Activated T-helper 17 cell treated with anti-CD3 and anti-CD28 coated beads, Interleukin-2, amount 50 U/mL, for 72 hours (primary cell): Measurements from ENCODE around the gene SCTR. TPM values are rescaled to one million over a fixed set of nuclear protein-coding genes. Genes with fewer than 3 reads are reported as not detected.

Experiments used
- ATAC-seq: fragments of 150-1000 bp; cut with Tn5 transposase; replicated peaks from 2 replicates; pipeline ENCODE4 v1.10.0; 2021; ENCODE audit warnings: mild to moderate bottlenecking, moderate library complexity
- H3K27ac Mint-ChIP-seq: one replicate; pipeline ENCODE4 v1.8.0; 2022; ENCODE audit warnings: mixed read lengths
- H3K27me3 Mint-ChIP-seq: one replicate; pipeline ENCODE4 v1.8.0; 2022; ENCODE audit warnings: mixed read lengths
- H3K36me3 Mint-ChIP-seq: one replicate; pipeline ENCODE4 v1.8.0; 2022; ENCODE audit warnings: low read depth, mild to moderate bottlenecking, mixed read lengths
- H3K4me1 Mint-ChIP-seq: one replicate; pipeline ENCODE4 v1.8.0; 2022; ENCODE audit warnings: mixed read lengths
- H3K4me3 Mint-ChIP-seq: one replicate; pipeline ENCODE4 v1.8.0; 2022; ENCODE audit warnings: mild to moderate bottlenecking, mixed read lengths
- H3K9me3 Mint-ChIP-seq: one replicate; pipeline ENCODE4 v1.8.0; 2022; ENCODE audit warnings: mixed read lengths
- total RNA-seq, 2 donors: library from RNA; stranded (reverse); gene quantifications; one replicate each; pipeline ENCODE4 v1.2.3, GENCODE V29; 2022

The SCTR gene
- total RNA-seq, 2 donors from 2014 or later = not detected

DNA sequence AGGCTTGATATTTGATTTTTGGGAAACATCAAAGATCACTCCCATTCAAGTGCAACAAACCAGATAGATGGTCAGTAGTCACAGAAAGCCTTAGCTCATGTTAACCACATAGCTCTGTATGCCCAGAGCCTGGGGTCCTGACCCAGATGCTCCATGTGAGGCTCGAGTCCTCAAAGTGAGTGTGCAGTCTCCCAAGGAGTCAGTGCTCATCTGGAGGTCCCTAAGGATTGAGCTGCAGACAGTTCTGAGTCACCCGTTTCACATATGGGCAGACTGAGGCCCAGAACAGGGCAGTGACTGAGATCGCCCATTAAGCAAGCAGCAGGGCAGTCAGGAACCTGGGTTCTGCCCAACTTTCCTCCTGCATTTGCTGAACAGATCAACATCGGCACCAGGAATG, 83.4 kb downstream of the SCTR start:
- H3K27me3 Mint-ChIP-seq = peaks cover 13% of the 10 kb centered on the region
- H3K27ac Mint-ChIP-seq = no peak overlapping the region
- H3K4me1 Mint-ChIP-seq = no peaks in the 10 kb centered on the region
- H3K36me3 Mint-ChIP-seq = no peaks in the 10 kb centered on the region
- ATAC-seq = no peak
- no peaks in the 10 kb centered on the region for H3K9me3 Mint-ChIP-seq
- H3K4me3 Mint-ChIP-seq = no peak overlapping the region

DNA sequence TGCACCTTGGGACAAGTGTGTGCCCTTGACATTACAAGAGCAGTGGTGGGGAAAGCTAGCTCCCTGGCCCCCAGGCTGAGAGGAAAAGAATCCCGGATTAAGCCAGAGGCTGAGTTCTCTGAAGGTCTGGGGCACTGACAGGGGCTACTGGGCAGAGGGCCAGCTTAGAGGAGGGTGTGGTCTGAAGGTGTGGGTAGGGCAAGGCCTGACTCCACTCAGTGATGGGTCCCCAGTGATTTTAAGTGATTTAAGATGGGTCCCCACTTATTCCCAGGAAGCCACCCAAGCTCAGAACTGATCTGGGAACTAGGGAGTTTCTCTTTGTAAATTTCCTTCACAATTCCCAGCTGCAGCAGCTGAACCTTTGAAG, 83.8 kb downstream of the SCTR start:
- H3K36me3 Mint-ChIP-seq = no peaks in the 10 kb centered on the region
- no peak for ATAC-seq
- H3K27me3 Mint-ChIP-seq = peaks cover 13% of the 10 kb centered on the region

DNA sequence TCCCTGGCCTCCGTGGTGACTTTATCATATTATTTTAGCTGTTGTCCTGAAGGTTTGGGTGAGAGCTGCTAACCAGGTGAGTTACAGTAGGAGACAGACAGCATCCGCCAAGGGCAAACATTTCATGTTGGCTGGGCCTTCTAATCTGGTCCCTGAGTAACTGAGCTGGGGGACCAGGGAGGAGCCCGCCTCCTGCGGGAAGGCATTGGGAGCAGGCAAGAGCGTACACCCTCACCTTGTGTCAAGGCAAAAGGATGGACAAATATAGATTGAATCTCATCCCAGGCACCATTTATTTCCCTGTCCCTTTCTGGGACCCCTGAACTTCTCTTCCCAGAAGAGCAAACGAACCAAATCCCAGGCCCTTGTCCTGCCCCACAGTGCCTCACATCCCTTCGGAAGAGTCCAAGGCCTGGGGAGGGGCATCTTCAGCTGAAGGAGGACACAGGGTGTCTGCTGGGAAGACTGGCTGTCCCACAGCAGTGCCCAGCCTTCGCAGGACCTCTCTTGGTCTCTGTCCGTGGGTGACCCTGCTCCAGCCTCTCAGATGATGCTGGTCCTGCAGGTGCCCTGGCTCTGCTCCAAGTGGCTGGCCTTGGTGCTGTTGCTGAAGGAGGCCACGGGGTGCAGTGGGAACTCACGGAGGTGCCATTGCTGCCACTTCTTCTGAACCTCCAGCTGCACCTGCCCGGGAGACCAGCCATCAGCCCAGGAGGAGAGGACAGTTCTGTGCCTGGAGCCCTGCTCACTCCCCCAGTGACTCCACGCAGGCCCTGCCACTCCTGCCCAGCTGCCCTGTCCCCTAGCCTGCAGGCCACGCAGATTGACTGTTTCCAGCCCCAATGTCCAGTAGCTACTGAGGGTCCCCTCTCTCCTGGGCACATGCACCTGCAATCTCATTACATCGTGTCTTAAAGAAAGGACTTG, 84.4 kb downstream of the SCTR start:
- H3K9me3 Mint-ChIP-seq = no peaks in the 10 kb centered on the region
- H3K4me3 Mint-ChIP-seq = no peak overlapping the region
- H3K36me3 Mint-ChIP-seq = no peaks in the 10 kb centered on the region
- no peak for ATAC-seq
- H3K4me1 Mint-ChIP-seq = no peaks in the 10 kb centered on the region
- H3K27ac Mint-ChIP-seq = no peak overlapping the region
- H3K27me3 Mint-ChIP-seq = peaks cover 13% of the 10 kb centered on the region

More for the DNA sequence above, 83.8 kb downstream of the SCTR start:
- Mint-ChIP-seq H3K4me1 (no peaks in the 10 kb centered on the region), H3K9me3 (no peaks in the 10 kb centered on the region), H3K27ac (no peak overlapping the region), H3K4me3 (no peak overlapping the region)

DNA sequence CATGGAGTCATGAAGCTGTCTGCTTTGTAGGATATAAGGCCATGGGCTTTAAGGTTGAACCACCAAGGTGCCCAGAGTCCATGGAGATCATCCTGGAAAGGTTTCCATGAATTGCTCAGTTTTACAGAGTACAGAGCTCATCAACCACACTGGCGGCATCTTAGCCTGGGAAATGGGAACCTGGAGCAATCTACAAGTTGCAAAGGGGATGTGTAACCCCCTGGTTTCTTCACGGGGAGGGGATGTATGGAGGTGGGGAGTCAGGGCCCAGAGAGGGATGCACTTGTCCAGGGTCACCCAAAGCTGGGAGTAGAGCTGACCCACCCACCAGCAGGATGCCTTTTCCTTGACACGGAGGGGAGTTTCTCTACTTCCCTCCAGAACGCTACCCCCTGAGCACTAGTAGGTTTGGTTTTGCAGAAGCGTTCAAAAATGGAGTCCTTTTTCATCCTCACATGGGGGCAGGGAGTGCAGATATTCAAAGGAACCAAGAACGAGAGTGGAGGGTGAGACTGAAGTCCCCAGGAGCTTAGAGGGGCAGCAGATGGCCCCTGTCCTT, 85.5 kb downstream of the SCTR start:
- Mint-ChIP-seq H3K4me1 (no peaks in the 10 kb centered on the region), H3K36me3 (no peaks in the 10 kb centered on the region), H3K27me3 (peaks cover 19% of the 10 kb centered on the region), H3K9me3 (no peaks in the 10 kb centered on the region), H3K4me3 (no peak overlapping the region), H3K27ac (no peak overlapping the region)
- no peak for ATAC-seq

DNA sequence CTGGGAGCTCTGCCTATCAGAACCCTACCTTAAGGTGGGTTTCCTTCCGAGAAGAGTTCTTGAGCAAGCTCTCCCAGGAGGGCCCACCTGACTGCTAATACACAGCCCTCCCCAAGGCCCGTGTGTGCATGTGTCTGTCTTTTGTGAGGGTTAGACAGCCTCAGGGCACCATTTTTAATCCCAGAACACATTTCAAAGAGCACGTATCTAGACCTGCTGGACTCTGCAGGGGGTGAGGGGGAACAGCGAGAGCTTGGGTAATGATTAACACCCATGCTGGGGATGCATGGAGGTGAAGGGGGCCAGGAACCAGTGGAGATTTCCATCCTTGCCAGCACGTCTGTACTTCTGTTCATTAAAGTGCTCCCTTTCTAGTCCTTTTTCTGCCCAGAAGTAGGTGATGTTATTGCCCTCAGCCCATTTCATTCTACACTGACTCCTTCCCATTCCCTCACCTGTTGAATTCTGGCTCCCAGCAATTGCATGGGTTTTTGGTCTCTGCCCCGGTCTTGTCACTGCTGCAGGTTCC, 86.1 kb downstream of the SCTR start:
- Mint-ChIP-seq H3K27me3 (peaks cover 25% of the 10 kb centered on the region), H3K9me3 (no peaks in the 10 kb centered on the region), H3K27ac (no peak overlapping the region), H3K4me1 (no peaks in the 10 kb centered on the region), H3K36me3 (no peaks in the 10 kb centered on the region), H3K4me3 (no peak overlapping the region)
- no peak for ATAC-seq

DNA sequence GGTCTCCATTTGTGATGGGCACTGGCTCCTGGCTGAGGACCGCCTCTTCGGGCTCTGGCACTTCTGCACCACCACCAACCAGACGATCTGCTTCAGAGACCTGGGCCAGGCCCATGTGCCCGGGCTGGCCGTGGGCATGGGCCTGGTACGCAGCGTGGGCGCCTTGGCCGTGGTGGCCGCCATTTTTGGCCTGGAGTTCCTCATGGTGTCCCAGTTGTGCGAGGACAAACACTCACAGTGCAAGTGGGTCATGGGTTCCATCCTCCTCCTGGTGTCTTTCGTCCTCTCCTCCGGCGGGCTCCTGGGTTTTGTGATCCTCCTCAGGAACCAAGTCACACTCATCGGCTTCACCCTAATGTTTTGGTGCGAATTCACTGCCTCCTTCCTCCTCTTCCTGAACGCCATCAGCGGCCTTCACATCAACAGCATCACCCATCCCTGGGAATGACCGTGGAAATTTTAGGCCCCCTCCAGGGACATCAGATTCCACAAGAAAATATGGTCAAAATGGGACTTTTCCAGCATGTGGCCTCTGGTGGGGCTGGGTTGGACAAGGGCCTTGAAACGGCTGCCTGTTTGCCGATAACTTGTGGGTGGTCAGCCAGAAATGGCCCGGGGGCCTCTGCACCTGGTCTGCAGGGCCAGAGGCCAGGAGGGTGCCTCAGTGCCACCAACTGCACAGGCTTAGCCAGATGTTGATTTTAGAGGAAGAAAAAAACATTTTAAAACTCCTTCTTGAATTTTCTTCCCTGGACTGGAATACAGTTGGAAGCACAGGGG, 87.1 kb downstream of the SCTR start:
- no peaks in the 10 kb centered on the region for H3K36me3 Mint-ChIP-seq
- no peak for ATAC-seq
- no peaks in the 10 kb centered on the region for H3K4me1 Mint-ChIP-seq
- H3K27me3 Mint-ChIP-seq = peaks cover 35% of the 10 kb centered on the region
- no peak overlapping the region for H3K4me3 Mint-ChIP-seq
- no peak overlapping the region for H3K27ac Mint-ChIP-seq
- H3K9me3 Mint-ChIP-seq = no peaks in the 10 kb centered on the region

DNA sequence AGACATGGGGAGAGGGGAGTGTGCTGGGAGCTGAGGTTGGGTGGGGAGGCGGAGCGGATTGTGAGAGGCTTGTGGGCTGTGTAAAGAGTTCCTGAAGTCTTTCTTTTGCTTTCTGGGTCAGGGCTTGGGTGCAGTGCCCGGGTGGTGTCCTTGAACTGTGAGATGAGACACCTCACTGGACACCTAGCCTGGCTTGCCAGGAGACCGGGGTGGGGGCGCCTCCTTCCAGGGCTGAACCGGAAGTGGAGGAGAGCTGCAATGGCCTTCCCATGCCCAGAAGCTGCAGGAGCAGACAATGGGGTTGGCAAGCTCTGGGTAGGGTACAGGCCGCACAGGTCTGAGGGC, 88.4 kb downstream of the SCTR start:
- Mint-ChIP-seq H3K9me3 (no peaks in the 10 kb centered on the region), H3K27ac (no peak overlapping the region), H3K4me1 (no peaks in the 10 kb centered on the region), H3K4me3 (no peak overlapping the region), H3K36me3 (no peaks in the 10 kb centered on the region), H3K27me3 (peaks cover 37% of the 10 kb centered on the region)
- ATAC-seq = no peak

DNA sequence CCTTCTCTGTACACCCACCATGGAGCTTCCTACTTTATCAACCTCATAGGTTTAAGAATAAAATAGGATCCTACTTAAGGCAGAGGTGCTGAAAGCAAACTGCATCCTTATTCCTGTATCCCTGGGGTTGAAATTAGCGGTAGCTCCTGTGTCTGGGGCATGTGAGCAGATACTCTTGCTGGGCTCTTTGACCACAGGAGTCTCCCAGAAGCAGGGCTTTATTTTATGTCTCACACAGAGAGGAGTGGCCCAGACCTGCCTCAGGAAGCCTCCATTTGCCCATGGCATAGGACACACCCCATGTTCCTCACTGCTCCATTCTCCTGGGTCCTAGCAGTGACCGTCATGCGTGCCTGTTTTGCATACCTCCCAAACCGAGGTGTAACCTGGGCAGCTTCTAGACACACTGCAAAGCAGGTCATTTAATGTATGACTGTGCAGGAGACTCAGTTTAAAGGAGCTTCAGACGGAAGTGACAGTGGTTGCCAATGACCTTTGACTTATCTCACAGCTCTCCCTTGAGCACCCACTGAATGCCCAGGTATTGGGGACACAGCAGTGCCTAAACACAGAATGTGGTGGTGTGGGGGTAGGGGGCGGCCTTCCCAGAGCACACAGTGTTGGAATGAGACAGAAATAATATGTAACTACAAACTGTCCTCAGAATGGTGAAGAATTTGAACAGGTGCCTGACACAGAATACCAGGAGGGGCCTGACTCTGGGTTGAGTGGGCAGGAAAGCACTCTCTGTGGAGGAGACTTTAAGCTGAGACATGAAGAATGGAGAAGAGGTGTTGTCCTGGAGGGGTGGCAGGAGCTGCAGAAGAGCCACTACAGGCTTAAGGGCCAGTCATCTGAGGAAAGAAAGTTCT, 89.0 kb downstream of the SCTR start:
- no peak overlapping the region for H3K4me3 Mint-ChIP-seq
- no peaks in the 10 kb centered on the region for H3K36me3 Mint-ChIP-seq
- H3K27ac Mint-ChIP-seq = no peak overlapping the region
- peaks cover 39% of the 10 kb centered on the region for H3K27me3 Mint-ChIP-seq
- no peaks in the 10 kb centered on the region for H3K4me1 Mint-ChIP-seq
- H3K9me3 Mint-ChIP-seq = no peaks in the 10 kb centered on the region
- no peak for ATAC-seq

DNA sequence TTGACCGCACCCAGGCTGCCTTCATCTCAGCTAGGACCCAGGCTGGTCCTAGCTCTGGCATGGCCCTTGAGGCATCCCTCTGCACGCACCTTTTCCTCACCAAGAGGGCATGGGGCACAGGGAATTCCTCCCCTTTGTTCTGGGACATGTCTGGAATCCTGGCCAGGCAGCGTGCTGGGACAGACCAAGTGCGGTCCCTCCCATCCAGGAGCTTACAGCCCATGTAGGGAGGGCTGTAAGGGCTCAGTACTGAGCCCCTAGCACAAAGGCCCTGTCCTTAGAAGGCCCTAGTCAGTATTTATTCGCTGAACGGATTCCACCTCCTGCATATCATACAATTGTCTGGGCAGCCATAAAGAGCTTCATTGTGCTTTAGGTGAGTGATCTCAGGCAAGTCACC, 89.6 kb downstream of the SCTR start:
- no peaks in the 10 kb centered on the region for H3K9me3 Mint-ChIP-seq
- no peaks in the 10 kb centered on the region for H3K36me3 Mint-ChIP-seq
- no peak overlapping the region for H3K4me3 Mint-ChIP-seq
- ATAC-seq = no peak
- no peaks in the 10 kb centered on the region for H3K4me1 Mint-ChIP-seq
- H3K27ac Mint-ChIP-seq = no peak overlapping the region
- peaks cover 43% of the 10 kb centered on the region for H3K27me3 Mint-ChIP-seq

DNA sequence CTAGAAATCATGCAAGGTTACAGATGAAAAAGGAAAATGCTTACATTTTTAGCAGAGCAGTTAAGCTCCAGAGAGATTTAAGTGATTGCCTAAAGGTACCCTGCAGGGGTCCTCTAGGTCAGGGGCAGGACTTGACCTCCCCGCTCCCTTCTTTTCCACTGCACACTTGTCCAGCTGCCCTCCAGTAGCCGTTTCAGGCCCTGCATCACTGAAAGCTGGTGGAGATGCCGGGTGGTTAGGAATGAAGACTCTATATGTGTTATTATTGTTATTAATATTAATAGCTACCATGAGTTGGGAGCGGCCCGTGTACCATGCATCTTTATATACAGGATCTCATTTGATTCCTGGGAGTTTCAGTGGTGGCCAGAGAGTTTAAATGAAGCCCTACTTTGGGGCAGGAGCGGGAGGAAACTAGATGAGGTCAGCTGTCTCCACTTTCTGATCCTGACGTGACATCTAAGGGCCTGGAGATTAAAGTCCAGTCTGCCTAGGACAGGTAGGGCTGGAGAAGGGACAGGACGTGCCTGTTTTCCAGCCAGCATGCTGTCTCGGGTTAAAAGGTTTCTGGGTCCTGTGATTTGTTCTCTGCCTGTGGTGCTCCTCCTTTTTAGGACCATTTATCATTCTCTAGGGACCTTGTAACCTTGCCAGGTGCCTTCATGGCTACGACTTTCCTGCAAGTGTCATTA, 90.5 kb downstream of the SCTR start:
- Mint-ChIP-seq H3K27me3 (peaks cover 49% of the 10 kb centered on the region), H3K27ac (no peak overlapping the region), H3K9me3 (no peaks in the 10 kb centered on the region), H3K36me3 (no peaks in the 10 kb centered on the region), H3K4me1 (no peaks in the 10 kb centered on the region), H3K4me3 (no peak overlapping the region)
- ATAC-seq = no peak

DNA sequence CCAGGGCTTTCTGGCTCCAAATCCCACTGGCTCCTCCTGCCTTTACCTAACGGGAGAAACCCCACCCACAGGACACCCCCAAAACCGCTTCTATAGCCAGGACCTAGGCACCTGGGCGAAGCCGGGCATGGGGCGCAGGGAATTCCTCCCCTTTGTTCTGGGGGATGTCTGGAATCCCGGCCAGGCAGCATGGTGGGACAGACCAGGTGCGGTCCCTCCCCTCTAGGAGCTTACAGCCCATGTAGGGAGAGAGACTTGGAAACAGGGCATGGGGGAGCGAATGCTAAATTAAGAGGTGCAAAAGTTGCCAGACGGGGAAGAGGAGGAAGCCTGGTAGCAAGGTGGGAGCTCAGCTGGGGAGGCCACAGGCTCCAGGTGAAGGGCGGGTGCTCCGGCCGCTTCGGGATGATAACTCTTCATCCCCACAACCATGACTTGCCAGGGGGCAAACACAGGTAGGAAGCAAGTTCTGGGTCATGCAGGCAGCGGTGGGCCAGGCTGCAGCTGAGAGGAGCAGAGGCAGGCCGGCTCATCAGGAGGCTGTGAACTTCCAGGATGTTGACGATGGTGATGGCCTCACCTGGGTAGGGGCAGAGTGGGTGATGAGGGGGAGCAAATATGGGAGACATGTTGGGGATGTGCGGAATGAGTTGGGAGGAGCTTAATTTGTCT, 91.3 kb downstream of the SCTR start:
- H3K9me3 Mint-ChIP-seq = no peaks in the 10 kb centered on the region
- no peak overlapping the region for H3K27ac Mint-ChIP-seq
- no peak overlapping the region for H3K4me3 Mint-ChIP-seq
- H3K27me3 Mint-ChIP-seq = peaks cover 48% of the 10 kb centered on the region
- no peaks in the 10 kb centered on the region for H3K4me1 Mint-ChIP-seq
- no peaks in the 10 kb centered on the region for H3K36me3 Mint-ChIP-seq
- no peak for ATAC-seq

DNA sequence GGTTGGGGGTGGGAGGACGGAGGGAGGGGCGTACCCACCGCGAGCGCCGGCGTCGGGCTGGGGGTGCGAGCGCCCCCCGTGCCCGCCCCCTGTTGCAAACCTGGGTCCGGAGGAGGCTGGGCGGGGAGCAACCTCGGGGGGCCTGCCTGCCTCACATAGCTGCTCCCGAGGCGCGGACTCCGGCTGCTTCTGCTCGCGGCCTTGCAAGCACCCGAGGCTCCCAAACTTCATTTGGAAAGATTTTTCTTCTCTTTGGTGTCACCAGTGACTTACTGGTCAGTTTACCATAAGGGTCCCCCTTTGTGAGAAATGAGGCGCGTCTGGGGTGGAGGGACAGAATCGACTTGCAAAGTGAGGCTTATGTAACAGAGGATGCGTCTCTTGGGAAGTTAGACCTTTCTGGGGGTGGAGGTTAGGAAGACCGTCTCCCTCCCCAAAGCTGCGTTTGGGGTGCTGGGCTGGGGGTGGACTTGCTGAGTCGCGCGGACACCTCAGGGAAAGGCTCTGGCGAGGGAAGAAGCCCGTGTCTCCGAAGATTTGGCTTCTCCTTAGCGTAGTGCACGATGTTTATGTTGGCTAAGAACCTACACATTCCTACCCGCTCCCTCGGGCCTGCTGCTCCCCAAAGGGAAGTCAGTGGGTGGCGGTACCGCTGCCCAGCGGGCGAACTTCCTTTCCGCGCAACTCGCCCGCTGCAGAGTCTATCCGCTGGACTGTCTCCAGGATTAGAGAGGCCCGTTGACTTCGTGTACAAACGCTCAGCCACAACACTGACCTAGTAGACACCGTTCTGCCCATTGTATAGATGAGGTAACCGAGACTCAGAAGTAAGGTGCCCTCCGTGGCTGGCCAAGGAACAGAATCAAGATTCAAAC, 92.1 kb downstream of the SCTR start:
- ATAC-seq = no peak
- Mint-ChIP-seq H3K27ac (no peak overlapping the region), H3K9me3 (no peaks in the 10 kb centered on the region), H3K4me1 (no peaks in the 10 kb centered on the region), H3K27me3 (peaks cover 55% of the 10 kb centered on the region), H3K36me3 (no peaks in the 10 kb centered on the region), H3K4me3 (no peak overlapping the region)
